NCI-H2171 treated with DMSO at 0.1 percent for 48 hours (cell line): ENCODE results near the gene KRT82.
"Not testable (repeated sequence)": the region's sequence is repeated elsewhere in the genome, so short reads cannot be mapped to it uniquely, and the experiment has no call there.

Source experiments
- DNase-seq: peaks from one replicate; lab custom pipeline; 2025; lab: John Stamatoyannopoulos, UW

Gene KRT82

DNA sequence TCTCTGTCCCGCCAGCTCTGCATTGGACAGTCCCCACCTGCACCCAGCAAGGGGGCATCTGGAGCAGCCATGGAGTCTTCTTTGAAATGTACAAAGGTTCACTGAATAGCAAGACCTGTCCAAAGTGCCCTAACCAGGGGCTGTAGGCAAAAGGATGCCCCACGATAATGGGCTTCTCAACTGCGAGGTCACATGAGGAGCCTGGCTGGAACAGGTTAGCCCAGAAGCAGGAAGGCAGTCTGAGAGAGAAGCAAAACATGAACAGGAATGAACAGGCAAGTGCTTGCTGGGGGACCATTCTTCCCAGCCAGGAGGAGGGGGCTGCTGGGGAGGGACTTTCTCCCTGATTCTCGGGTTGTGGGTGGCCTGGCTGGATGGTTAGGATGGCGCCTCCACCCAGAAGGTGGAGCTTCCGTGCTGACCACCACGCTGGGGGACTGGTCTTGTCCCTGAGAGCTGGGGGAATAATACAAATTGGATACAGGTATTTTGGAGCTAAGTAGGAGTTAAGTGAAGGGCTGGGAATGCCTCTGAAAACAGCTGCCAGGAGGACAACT is 46.0 kb downstream of the KRT82 start:
- DNase-seq, result no peak

DNA sequence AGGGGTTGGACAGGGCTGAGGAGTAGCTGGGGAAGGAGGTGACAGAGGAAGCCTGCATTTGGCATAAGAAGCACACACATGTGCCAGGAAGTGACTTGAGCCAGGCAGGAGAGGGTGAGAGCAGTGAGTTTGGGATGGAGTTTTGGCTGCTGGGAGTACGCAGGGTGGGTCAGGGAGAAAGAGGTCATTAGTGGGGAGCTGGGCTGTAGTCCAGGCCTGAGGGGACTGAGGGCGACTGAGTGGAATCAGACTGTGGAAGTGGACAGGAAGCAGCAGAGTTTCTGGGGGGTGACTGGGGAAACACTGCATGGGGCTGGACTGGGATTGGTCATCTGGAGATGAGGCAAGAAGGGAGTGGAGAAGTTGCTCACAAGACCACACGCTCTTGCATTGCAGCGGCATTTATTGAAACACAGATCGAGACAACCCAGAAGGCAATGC is 46.5 kb downstream of the KRT82 start:
- no peak for DNase-seq

DNA sequence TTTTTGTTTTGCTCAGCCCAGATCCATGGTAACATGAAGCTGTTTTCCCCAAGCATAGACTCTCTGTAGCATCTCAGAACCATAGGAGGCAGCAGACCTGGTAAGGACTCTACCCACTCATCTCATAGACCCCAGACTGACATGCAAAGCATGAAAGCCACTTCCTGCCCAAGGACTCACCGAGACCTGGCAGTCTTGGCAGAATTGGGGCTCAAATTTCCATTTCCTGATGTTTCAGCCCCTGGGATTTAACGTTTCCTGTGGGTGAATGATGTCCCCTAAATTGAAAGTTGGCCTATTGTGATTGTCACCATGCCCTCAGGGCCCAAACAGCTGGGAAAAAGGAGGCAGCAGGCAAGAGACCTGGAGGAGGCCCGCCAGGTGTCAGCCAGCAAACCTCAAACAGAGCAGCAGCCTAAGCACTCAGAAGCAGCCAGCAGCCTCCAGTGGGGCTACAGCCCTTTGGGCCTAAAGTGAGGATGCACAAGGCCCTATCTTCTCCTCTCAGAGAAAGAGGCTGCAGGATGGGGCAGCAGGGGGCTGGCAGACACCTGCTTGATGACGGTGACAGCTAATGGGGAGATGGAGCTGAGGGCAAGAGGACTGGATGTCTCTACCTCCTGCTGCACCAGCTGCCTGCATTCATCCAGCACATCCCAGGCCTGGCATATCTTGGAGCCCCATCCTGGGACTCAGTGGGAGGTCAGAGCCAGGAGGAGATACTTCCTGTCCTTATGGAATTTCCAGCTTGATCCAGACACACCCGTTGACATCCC is 47.4 kb downstream of the KRT82 start:
- DNase-seq, result peak; percentile 21

DNA sequence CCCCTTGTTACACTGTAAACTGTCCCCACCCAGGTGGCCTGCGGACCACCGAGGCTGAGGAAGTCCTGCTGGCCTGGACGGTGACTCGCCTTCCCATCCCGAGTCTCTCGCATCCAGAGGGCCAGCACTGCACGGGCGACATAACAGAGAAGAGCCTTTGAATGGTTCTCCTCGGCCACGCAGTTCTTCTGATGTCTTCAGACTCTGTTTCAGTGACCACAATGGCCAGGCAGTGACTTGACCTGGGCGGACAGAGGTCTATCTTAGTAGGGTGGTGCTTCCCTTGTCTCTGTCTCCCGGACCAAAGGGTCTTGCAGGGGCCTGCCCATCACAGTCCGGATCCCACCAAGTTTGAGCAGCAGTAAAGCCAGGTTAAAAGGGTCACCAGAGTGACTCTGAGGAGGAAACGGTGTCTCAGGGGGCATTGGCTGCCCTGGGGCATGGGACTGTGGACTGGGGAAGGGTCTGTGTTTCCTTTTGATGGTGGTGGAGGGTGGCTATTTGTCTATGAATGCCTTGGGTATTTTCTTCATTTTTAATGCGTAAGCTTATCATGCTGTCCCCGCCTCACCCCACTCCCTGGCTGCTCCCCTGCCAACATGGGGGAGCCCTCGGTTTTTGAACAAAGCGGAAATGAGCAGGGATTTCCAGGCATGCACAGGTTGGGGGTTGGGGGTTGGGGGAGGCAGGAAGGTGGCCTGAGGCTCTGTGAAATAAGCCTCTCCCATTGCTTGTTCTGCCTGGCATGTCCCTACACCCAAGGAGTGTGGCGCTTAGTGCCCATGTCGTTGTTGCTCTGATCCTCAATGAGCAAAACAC is 49.2 kb downstream of the KRT82 start:
- no peak for DNase-seq

DNA sequence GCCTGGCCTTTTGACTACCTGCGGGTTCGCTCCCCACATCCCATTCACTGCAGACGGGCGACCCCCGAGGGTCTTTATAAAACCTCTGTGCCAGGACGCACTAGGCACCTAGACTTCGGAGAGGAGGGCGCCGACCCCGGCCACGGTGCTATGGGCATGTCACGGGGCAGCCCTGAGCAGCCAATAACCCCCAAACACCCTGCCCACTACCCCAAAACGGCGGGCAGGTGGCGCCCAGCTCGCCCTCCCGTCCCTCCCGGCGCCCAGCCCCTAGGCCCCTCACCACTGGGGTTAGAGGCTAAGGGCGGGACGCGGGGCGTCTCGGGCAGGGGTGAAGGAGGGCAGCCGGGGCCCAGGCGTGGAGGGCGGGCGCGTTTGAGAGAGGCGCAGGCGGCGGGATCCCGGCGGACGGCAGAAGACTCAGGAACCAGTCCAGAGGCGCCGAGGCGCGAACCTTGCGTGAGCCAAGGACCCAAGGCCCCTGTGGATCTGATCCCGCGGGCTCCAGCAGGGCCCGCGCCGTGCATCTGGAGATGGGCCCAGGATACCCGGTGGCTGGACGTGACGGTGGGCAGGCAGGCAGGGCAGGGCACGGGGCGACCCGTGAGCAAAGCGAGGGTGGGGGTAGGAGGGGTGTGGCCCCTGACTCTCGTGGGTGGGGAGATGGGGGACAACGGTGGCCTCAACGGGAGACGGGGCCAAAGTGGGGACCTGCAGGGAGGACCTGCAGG is 49.9 kb downstream of the KRT82 start:
- no peak for DNase-seq

DNA sequence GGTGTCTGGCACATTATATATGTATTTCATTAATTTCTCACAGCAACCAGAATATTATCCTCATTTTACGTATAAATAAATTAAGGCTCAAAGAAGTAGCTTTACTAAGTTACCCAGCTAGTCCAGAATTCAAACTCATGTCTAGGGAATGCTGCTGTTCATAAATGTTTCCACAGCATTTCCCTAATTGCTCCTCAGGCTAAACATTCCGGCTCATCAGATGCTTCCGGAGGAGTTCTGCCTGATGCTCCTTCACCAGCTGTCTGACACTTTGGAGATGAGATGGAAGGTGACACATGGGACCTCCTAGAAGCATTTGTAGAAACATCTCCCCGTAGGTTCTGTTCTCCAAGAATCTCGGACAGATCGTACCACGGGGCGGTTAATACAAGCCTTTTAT is 51.0 kb downstream of the KRT82 start:
- peak; percentile 24 for DNase-seq

DNA sequence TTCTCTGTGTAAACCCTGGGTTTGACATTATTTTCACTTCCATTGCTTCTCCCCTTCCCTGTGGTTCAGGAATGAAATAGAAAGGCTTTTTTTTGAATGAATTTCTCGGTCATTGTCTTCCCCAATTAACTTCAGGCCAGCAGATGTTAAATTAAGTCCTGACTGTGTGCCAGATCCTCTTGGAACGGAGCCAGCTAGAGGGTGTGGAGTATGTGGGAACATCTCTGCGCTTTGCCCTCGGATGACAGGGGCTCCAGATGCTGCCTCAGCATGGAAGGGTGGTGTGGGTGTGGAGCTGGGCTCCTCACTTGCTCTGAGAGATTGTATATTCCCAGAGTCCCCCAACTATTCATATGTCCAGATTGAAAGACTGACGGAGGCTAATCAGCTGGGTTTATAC is 51.9 kb downstream of the KRT82 start:
- peak; percentile 93 for DNase-seq

DNA sequence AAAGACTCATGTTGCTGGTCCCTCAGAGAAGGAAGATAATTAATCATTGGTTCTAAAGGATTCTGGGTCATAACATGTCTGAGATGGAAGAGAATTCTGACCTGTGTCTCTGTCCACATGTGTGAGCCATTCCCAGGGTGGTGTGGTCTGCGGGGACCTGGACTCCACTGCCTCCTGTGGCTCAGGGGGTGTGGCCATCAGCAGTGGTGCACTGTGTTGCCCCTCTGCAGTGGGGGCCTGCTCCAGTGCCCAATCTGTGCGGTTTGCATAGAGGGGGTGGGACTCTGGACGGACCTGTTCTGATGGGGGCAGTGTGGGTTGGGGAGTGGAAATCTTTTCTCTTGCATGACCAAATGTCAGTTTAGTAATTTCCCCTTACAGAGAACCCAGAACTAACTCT is 52.4 kb downstream of the KRT82 start:
- DNase-seq, result no peak

DNA sequence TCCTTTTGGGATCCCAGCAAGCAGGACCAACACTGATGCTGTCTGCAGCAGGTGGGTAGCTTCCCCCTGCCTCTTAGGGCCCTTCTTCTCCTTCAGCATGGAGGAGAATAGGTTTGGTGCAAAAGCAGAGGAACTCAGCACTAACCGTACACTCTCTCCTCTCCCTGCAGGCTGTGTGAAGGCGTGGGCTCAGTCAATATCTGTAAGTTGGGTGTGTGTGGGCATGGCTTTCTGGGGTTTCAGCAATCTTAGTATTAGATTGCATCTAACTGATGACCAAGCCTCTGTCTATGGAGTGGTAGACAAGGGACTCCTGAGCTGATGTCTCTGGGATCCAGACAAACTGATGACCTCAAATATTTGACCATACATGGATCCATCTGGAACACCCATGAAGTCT is 53.2 kb downstream of the KRT82 start:
- DNase-seq, result no peak

DNA sequence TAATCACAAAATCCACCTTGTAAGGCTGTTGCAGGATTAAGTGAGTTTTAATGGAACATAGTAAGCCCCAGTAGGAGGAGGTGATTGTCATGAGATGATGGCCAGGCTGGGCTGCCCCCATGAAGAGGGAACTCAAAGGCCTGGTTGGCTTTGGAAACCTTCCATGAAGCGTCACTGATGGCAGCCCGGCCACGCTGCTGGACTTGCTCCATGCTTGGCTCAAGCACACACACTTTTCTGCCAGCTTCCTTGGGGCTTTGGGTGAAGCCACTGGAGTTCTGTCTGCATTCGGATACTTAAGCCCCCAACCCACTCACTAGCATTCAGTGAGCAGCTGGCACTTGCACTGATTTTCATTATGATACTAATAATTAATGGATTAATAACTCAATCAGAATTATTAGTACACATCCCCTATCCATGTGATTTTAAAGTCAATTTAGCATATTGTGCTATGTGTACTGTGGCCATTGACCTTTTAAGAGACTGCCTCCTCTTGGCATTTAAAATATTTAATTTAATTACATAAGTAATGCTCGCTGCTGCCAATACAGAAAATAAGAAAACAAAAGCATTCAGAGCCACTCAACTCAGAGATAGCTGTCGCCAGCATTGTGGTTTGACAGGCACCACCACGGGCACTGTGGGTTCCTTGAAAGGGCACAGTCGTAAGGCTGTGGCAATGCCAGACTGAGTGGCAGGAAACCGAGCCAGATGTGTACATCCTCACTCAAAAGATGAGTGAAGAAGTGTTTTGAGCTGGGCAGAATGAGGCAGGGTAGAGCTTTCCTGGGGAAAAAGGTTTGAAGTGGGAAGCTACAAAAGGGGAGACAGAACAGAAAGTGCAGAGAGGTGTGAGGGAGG is 54.7 kb downstream of the KRT82 start:
- no peak for DNase-seq

DNA sequence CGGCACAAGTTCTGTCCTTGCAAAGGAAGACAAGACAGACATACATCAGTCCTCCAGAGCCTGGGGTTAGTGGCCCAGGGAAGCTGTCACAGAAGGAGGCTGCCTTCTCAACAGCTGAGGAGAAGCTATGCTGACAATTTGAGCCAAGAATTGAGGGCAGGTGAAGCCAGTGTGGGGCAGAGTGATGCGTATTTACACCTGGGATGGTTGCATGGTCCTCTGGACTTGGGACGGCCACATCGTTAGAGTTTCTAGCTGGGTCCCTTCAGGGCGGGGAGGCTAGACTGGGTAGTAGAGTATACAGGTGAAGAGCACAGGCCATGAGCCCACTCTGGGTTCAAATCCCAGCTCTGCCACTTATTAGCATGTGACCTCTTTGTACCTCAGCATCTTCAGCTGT is 55.3 kb downstream of the KRT82 start:
- DNase-seq, result no peak

DNA sequence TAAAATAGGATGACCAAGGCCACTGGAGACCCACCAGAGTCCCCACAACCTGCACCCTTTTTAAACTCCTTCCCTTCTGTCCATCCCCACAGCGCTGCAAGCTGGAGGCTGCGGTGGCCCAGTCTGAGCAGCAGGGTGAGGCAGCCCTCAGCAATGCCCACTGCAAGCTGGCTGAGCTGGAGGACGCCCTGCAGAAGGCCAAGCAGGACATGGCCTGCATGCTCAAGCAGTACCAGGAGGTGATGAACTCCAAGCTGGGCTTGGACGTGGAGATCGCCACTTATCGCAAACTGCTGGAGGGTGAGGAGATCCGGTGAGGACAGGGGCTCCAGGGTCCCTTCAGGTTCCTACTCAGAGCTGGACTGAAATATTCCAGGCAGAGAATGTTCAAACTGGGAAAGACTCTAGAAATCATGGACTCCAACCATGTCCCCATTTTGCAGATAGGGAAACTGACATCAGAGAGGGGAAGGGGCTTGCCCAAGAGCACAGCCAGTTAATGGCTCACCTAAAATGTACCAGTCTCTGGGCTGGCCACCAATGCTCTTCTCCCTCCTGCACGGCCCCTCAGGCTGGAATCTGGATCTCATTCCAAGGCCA is 56.0 kb downstream of the KRT82 start:
- no peak for DNase-seq

DNA sequence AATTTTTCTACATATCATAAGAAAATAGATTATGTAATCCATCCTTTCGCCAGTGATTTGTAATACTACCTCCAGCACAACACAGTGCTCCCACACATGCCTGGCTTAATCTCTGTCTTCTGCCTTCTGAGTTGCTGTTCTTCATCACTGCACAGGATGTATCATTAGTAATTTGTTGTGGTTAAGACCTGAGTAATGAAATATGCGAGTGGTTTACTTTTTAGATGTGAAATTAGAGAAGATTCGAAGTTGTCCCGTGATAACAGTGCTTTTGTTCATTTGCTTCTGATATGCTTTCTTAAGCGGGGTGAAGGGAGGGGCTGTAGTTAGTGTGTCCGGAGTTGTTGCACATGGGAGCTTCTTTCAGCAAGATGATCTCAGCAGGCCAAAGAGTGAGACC is 56.9 kb downstream of the KRT82 start:
- DNase-seq, result no peak

DNA sequence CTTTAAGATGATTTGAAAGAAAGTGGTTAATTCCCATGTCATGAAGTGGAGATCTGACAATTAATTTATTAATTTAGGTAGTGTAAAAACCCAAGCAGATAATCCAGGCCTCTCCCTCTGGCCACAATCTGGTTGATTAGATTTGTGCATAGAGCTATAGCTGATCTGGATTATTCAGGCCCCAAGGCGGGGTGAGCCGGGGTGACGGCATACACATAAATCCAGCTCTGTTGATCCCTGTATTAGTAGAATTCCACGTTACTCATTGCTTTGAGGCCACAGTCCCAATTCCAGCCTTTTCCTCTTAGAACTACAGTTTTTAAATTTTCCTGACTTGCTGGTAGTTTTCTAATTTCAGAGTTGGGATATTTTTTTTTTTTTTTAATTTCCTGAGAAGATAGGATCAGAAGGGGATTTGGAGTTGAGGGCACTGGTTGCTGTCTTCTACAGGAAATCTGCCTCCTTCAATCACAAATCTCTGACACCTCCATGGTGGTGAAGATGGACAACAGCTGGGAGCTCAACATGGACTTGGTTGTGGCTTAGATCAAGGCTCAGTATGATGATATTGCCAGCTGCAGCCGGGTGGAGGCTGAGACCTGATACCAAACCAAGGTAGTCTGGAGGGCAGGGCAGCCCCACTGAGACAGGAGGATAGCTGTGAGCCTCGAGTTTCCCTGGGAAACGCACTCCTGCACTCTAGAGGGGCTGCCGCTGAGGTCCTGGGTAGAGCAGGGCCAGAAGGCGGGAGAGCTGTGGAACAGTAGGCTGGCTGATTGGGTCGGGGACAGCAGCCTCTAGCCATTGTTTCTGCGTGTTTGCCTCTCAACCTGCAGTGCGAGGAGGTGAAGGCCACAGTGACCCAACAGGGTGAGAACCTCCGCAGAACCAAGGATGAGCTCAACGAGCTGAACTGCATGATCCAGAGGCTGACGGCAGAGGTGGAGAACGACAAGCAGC is 58.3 kb downstream of the KRT82 start:
- DNase-seq, result peak; percentile 10

DNA sequence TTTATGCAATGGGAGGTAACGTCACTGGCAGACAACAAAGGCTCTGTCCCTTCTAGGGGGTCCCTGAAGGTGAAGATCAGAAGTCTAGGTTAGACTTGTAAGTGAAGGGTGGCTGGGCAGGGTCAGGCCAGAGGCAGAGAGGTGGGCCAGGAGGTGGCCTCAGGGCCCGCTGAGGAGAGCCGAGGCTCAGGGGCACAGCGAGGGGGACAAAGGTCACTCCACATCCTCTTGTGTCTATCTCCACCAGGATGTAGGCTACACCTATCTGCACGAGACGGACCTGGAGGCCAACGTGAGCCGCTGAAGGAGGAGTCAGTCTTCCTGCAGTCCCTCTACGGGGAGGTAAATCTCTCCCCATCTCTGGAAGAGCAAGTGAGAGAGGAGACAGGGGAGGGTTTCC is 59.1 kb downstream of the KRT82 start:
- DNase-seq, result no peak

DNA sequence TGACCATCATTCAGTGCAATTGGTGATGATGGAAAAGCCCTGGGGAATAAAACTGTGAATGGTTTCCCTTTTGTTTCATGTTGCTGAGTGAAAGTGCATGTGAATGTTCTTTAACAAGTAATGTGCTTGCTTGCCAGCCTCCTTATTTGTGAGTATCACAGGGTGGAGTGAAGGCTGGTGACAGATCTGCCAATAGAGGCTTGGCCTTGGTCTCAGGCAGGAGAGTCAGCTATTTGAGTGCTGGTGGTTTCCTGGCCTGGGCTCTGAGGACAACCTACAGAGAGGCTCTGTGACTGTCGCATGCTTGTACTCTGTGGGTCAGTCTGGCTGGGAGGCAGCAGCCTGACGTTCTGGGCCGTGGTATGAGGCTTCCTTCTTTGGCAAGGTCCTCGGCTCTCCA is 59.5 kb downstream of the KRT82 start:
- DNase-seq, result no peak

DNA sequence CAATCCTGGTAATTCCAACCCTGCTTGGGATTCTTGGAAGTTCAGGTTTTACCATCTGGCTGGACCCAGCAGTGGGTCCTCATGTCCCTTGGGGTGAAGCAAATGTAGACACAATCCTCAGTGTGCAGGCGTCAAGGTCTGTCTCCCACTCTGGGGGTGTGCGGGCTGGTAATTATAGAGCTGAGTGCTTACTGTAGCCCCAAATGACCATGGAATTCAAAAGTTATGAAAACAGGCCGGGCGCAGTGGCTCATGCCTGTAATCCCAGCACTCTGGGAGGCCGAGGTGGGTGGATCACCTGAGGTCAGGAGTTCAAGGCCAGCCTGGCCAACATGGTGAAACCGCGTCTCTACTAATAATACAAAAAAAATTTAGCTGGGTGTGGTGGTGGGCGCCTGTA is 61.1 kb downstream of the KRT82 start:
- not testable (repeated sequence) for DNase-seq

DNA sequence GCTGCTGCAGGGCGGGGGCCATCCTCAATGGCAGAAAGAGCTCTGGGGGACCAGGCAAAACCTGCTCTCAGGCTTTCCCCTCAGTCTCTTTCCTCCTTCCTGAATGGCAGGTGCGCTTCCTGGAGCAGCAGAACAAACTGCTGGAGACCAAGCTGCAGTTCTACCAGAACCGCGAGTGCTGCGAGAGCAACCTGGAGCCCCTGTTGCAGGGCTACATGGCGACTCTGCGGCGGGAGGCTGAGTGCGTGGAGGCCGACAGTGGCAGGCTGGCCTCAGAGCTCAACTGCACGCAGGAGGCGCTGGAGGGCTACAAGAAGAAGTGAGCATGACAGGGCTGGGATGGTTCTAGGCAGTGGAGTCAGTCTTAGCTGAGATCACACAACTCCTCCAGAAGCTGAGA is 62.0 kb downstream of the KRT82 start:
- no peak for DNase-seq
